H1 (cell line): ENCODE measurements around the gene DOP1A. TPM values are rescaled to one million over a fixed set of nuclear protein-coding genes. Genes with fewer than 3 reads are reported as not detected.

Experiments used
- CTCF ChIA-PET: fragments of 300-600 bp; sonication (Branson Sonifier 250); formaldehyde crosslinking; loops from one replicate; lab custom pipeline; 2021; ENCODE audit not compliant: partially characterized antibody; lab: Charles Lee
- POLR2A ChIA-PET: fragments of 300-600 bp; sonication (Branson Sonifier 250); formaldehyde crosslinking; loops from one replicate; lab custom pipeline; 2021; ENCODE audit warnings: inconsistent platforms; ENCODE audit not compliant: partially characterized antibody; lab: Charles Lee
- DNase-seq, 2 experiments: peaks; one replicate each; pipeline versions ENCODE4 v3.0.0 to v3.0.0-alpha.2; 2010 to 2022; ENCODE audit warnings: low spot score in 2 of 2, low read depth in 1 of 2, mixed read lengths in 1 of 2
- FAIRE-seq: peaks from 2 replicates; lab custom pipeline; 2011; peaks lifted over from hg19 to GRCh38; lab: Jason Lieb, UNC
- H2AFZ ChIP-seq: 2 replicates; pipeline ENCODE4 v1.8.1; 2012; ENCODE audit warnings: low read length, inconsistent platforms
- H2AK5ac ChIP-seq: 2 replicates; pipeline ENCODE4 v1.6.1; 2013; ENCODE audit warnings: low read depth, low read length
- H2BK120ac ChIP-seq: replicated peaks from 2 replicates; pipeline ENCODE3; 2013; ENCODE audit warnings: low read depth, low read length, inconsistent platforms
- H2BK12ac ChIP-seq: 2 replicates; pipeline ENCODE4 v1.6.1; 2013; ENCODE audit warnings: low read depth, low read length
- H2BK15ac ChIP-seq: 2 replicates; pipeline ENCODE4 v1.6.1; 2013; ENCODE audit warnings: low read length
- H2BK20ac ChIP-seq: 2 replicates; pipeline ENCODE4 v1.6.1; 2013; ENCODE audit warnings: low read length
- H2BK5ac ChIP-seq: 2 replicates; pipeline ENCODE4 v1.6.1; 2013; ENCODE audit warnings: low read depth, low read length
- H3K14ac ChIP-seq: 2 replicates; pipeline ENCODE4 v1.6.1; 2013; ENCODE audit warnings: inconsistent platforms; ENCODE audit not compliant: insufficient read length
- H3K18ac ChIP-seq: 2 replicates; pipeline ENCODE4 v1.6.1; 2013; ENCODE audit warnings: low read length; ENCODE audit errors: extremely low read depth
- H3K23ac ChIP-seq: 2 replicates; pipeline ENCODE4 v1.6.1; 2013; ENCODE audit warnings: inconsistent platforms; ENCODE audit not compliant: insufficient read length
- H3K23me2 ChIP-seq: 2 replicates; pipeline ENCODE4 v1.6.1; 2013; ENCODE audit warnings: low read depth, low read length
- H3K27ac ChIP-seq: 2 replicates; pipeline ENCODE4 v1.6.1; 2011; ENCODE audit warnings: low read depth, low read length, inconsistent platforms
- H3K27me3 ChIP-seq, 4 experiments: replicated peaks in 1 of 4; 1 replicate in 1 of 4; 2 replicates in 3 of 4; pipeline versions ENCODE4 v1.6.1 to v1.8.1; 2011 to 2013; ENCODE audit warnings: low read length in 3 of 4, mild to moderate bottlenecking in 3 of 4, inconsistent platforms in 2 of 4, mixed read lengths in 2 of 4, moderate library complexity in 1 of 4; ENCODE audit not compliant: control insufficient read depth in 3 of 4, insufficient read depth in 3 of 4; ENCODE audit errors: extremely low read depth in 1 of 4
- H3K36me3 ChIP-seq, 4 experiments: 2 replicates each; pipeline versions ENCODE4 v1.6.1 to v1.8.1; 2011 to 2013; ENCODE audit warnings: mild to moderate bottlenecking in 4 of 4, low read length in 3 of 4, moderate library complexity in 2 of 4, control low read depth in 1 of 4, inconsistent platforms in 1 of 4; ENCODE audit not compliant: insufficient read depth in 4 of 4, control insufficient read depth in 2 of 4
- H3K4ac ChIP-seq: replicated peaks from 2 replicates; pipeline ENCODE3; 2013; ENCODE audit warnings: low read length, low read depth, mixed read lengths, inconsistent platforms; ENCODE audit not compliant: insufficient read length
- H3K4me1 ChIP-seq, 4 experiments: replicated peaks in 1 of 4; 1 replicate in 1 of 4; 2 replicates in 3 of 4; pipeline versions ENCODE4 v1.6.1 to v1.8.1; 2011 to 2013; ENCODE audit warnings: low read length in 3 of 4, inconsistent platforms in 2 of 4, mixed read lengths in 1 of 4; ENCODE audit not compliant: insufficient read depth in 4 of 4, control insufficient read depth in 3 of 4
- H3K4me2 ChIP-seq, 2 experiments: 2 replicates each; pipeline versions ENCODE4 v1.6.1 to v1.8.1; 2011 to 2013; ENCODE audit warnings: low read depth in 2 of 2, low read length in 2 of 2, control low read depth in 1 of 2, inconsistent platforms in 1 of 2, mild to moderate bottlenecking in 1 of 2; ENCODE audit not compliant: insufficient read depth in 1 of 2
- H3K4me3 ChIP-seq, 4 experiments: fragments of 200-600, 300-600 bp in 1 of 4; sonication (generic), shearing (Covaris generic), sonication (Bioruptor Twin) in 1 of 4; 2 replicates each; pipeline versions ENCODE4 v1.5.1 to v1.8.1; 2011 to 2016; ENCODE audit warnings: low read length in 4 of 4, low read depth in 3 of 4, control low read depth in 2 of 4, inconsistent platforms in 2 of 4, mild to moderate bottlenecking in 2 of 4, mixed read lengths in 1 of 4, moderate library complexity in 1 of 4; ENCODE audit not compliant: insufficient read depth in 2 of 4; ENCODE audit errors: extremely low read depth in 1 of 4
- H3K56ac ChIP-seq: replicated peaks from 2 replicates; pipeline ENCODE3; 2013; ENCODE audit warnings: low read depth, mild to moderate bottlenecking, mixed read lengths, low read length, inconsistent platforms; ENCODE audit not compliant: insufficient read length
- H3K79me1 ChIP-seq: 2 replicates; pipeline ENCODE4 v1.6.1; 2013; ENCODE audit warnings: low read depth, low read length, control low read depth
- H3K79me2 ChIP-seq, 2 experiments: 2 replicates each; pipeline versions ENCODE4 v1.6.1 to v1.8.1; 2012 to 2013; ENCODE audit warnings: low read length in 2 of 2, mild to moderate bottlenecking in 2 of 2, inconsistent platforms in 1 of 2; ENCODE audit not compliant: insufficient read depth in 2 of 2, control insufficient read depth in 1 of 2
- H3K9ac ChIP-seq, 4 experiments: replicated peaks in 1 of 4; 1 replicate in 1 of 4; 2 replicates in 3 of 4; pipeline versions ENCODE4 v1.6.1 to v1.8.1; 2011 to 2013; ENCODE audit warnings: low read depth in 3 of 4, low read length in 3 of 4, control low read depth in 2 of 4, mild to moderate bottlenecking in 2 of 4, moderate library complexity in 2 of 4, inconsistent platforms in 1 of 4; ENCODE audit errors: extremely low read depth in 1 of 4
- H3K9me3 ChIP-seq, 2 experiments: 2 replicates each; pipeline versions ENCODE4 v1.6.1 to v1.8.1; 2012 to 2013; ENCODE audit warnings: mild to moderate bottlenecking in 2 of 2, moderate library complexity in 2 of 2, control low read depth in 1 of 2, inconsistent platforms in 1 of 2, low read depth in 1 of 2, low read length in 1 of 2, mixed read lengths in 1 of 2; ENCODE audit not compliant: insufficient read depth in 2 of 2
- H4K20me1 ChIP-seq, 2 experiments: replicated peaks in 1 of 2; 2 replicates each; pipeline versions ENCODE3 to v1.8.1; 2011 to 2013; ENCODE audit warnings: inconsistent platforms in 2 of 2, low read length in 2 of 2, mild to moderate bottlenecking in 1 of 2; ENCODE audit not compliant: insufficient read depth in 2 of 2, control insufficient read depth in 1 of 2
- H4K5ac ChIP-seq: 2 replicates; pipeline ENCODE4 v1.6.1; 2013; ENCODE audit warnings: low read length, low read depth, mixed read lengths, inconsistent platforms; ENCODE audit not compliant: insufficient read length
- H4K8ac ChIP-seq: 2 replicates; pipeline ENCODE4 v1.8.0; 2013; ENCODE audit warnings: mild to moderate bottlenecking, moderate library complexity, low read length, inconsistent platforms; ENCODE audit not compliant: insufficient read depth; ENCODE audit errors: extremely low read depth
- H4K91ac ChIP-seq: replicated peaks from 2 replicates; pipeline ENCODE3; 2013; ENCODE audit warnings: low read length, mixed read lengths, inconsistent platforms; ENCODE audit not compliant: insufficient read length
- BACH1 ChIP-seq: IDR thresholded peaks from 2 replicates; pipeline ENCODE4 v1.6.1; 2012; ENCODE audit warnings: low read length, improper control_type of control experiment
- CBX8 ChIP-seq: fragments of 300-800, 300-1000 bp; sonication (generic); IDR thresholded peaks from 2 replicates; pipeline ENCODE4 v1.7.1; 2016; ENCODE audit warnings: low read depth, low read length, borderline replicate concordance
- EGR1 ChIP-seq: IDR thresholded peaks from 2 replicates; pipeline ENCODE4 v1.6.1; 2011; ENCODE audit warnings: low read depth, low read length, borderline replicate concordance
- GABPA ChIP-seq: IDR thresholded peaks from 2 replicates; pipeline ENCODE4 v1.6.1; 2011; ENCODE audit warnings: mild to moderate bottlenecking, low read length, moderate library complexity, borderline replicate concordance; ENCODE audit not compliant: insufficient read depth
- MAFK ChIP-seq: IDR thresholded peaks from 2 replicates; pipeline ENCODE4 v1.6.1; 2012; ENCODE audit warnings: low read depth, mild to moderate bottlenecking, improper control_type of control experiment, low read length
- POLR2AphosphoS5 ChIP-seq: IDR thresholded peaks from 2 replicates; pipeline ENCODE4 v1.6.1; 2011; ENCODE audit warnings: low read depth, low read length
- RAD21 ChIP-seq, 2 experiments: IDR thresholded peaks in 1 of 2; conservative IDR thresholded peaks in 1 of 2; 2 replicates each; pipeline ENCODE4 v1.6.1; 2011; ENCODE audit warnings: low read depth in 2 of 2, low read length in 2 of 2, improper control_type of control experiment in 1 of 2, inconsistent platforms in 1 of 2, mild to moderate bottlenecking in 1 of 2, moderate library complexity in 1 of 2
- RBBP5 ChIP-seq: IDR thresholded peaks from 2 replicates; pipeline ENCODE4 v1.7.1; 2012; ENCODE audit warnings: low read depth, mild to moderate bottlenecking, inconsistent platforms, low read length, moderate library complexity, borderline replicate concordance
- SUZ12 ChIP-seq: fragments of 200-600 bp; sonication (generic); IDR thresholded peaks from 2 replicates; pipeline ENCODE4 v1.6.1; 2012; ENCODE audit warnings: mild to moderate bottlenecking, inconsistent platforms, low read length, moderate library complexity, mixed read lengths
- WGBS, 2 experiments: shearing (Covaris generic) in 1 of 2; methylation state at CpG; one replicate each; pipeline versions ENCODE4 v1.1.6 to v1.1.7; 2013 to 2015; ENCODE audit warnings: low lambda C conversion rate in 2 of 2, mixed read lengths in 2 of 2, inconsistent platforms in 1 of 2, low coverage in 1 of 2, missing lambda C conversion rate in 1 of 2; ENCODE audit not compliant: insufficient replicate concordance in 2 of 2, insufficient coverage in 1 of 2, insufficient read length in 1 of 2; ENCODE audit errors: extremely low coverage in 1 of 2, missing lambda C conversion rate in 1 of 2; 5-methylcytosine and 5-hydroxymethylcytosine counted together
- polyA plus RNA-seq, 7 experiments: library from polyadenylated mRNA; depleted of rRNA in 3 of 7; stranded (reverse) in 5 of 7; unstranded in 2 of 7; fragments of >200 nt in 5 of 7; fragments of 200-250 nt in 2 of 7; gene quantifications; 1 replicate in 5 of 7; 2 replicates in 1 of 7; 4 replicates in 1 of 7; pipeline versions ENCODE4 v1.2.1 to v1.2.3, GENCODE V29; 2011 to 2013; ENCODE audit warnings: missing spikeins in 2 of 7, mixed read lengths in 2 of 7
- total RNA-seq: library from RNA; stranded (reverse); fragmentation: NEBNext Ultra II Directional; extraction: Animal tissue kit (Norgen Biotek cat#: 25700); gene quantifications from 2 replicates; pipeline ENCODE4 v1.2.1, GENCODE V29; 2021
- TF ChIP-seq, protein P1 (sequence below), 3 experiments: IDR thresholded peaks; 1 replicate in 2 of 3; 2 replicates in 1 of 3; pipeline versions ENCODE4 v1.5.1 to v1.6.1; 2011; ENCODE audit warnings: low read length in 3 of 3, mild to moderate bottlenecking in 3 of 3, inconsistent platforms in 2 of 3, low read depth in 1 of 3, moderate library complexity in 1 of 3; ENCODE audit not compliant: insufficient read depth in 1 of 3; ENCODE audit errors: control extremely low read depth in 1 of 3

DOP1A gene
- total and polyA plus RNA-seq, 2 of the 8 experiments (the other 6 are each of a cell fraction or from before 2014, with no cell fraction given), result 7.5 to 14.7 TPM

DNA sequence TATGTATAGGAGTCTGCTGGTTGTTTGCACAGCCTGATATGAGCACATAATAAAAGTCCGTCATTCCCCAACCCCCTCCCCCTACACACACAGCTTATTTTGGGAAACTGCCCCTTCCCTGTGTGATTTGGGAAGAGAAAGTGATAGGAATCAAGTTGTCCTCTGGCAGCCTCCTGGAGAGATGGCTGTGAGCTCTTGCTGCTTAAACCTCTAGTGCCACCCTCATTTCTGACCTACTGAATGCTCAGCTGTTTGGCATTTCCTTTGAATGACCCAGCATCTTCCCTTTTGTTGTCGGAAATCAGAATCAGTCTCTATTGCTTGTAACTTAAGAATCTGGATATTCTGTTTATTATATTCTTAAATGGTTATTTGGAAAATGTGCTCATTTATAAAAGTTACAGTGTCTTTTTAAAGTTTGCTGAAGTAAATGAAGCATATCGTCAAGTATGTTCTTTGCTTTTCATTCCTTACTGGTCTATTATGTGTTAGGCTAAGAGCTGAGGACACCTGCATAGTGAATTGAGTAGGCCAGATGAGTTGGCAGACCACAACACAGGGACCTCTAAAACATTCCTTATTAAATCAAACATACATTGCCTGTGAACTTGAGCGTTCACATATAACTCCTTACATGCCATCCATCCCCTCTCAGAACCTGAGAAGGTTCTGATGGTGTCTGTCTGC is 131.2 kb downstream of the DOP1A start:
- Histone ChIP-seq H3K56ac (no peak overlapping the region), H3K9ac (no peak overlapping the region), H3K4me1 (no peaks in the 10 kb centered on the region), H2BK20ac (0 out of 2 replicates have a peak overlapping the region, but pooled peaks have one; percentile 36), H2AFZ (no peak overlapping the region), H3K79me1 (no peaks in the 10 kb centered on the region), H4K20me1 (no peaks in the 10 kb centered on the region), H4K5ac (no peak overlapping the region), H3K9me3 (no peaks in the 10 kb centered on the region), H3K4me2 (no peak overlapping the region), H3K23ac (no peak overlapping the region), H3K14ac (no peak overlapping the region), H3K27me3 (no peaks in the 10 kb centered on the region), H3K4me3 (no peak overlapping the region), H2BK12ac (no peak overlapping the region), H4K8ac (no peak overlapping the region), H3K23me2 (peaks cover 4% of the 10 kb centered on the region), H2BK5ac (no peak overlapping the region), H3K4ac (no peak overlapping the region), H2BK15ac (no peak overlapping the region), H3K79me2 (no peaks in the 10 kb centered on the region), H2AK5ac (no peak overlapping the region), H3K27ac (no peak overlapping the region), H2BK120ac (no peak overlapping the region), H4K91ac (no peak overlapping the region), H3K18ac (no peak overlapping the region), H3K36me3 (peaks cover 0 to 7% (median 0%) of the 10 kb centered on the region in 4 experiments; a peak in 4 of 8 replicates)
- WGBS, 2 experiments, result 90% methylated on average over 4 of the region's 4 CpGs; no CpG with 5 or more reads in 1 of the 2 experiments
- DNase-seq (no peak), FAIRE-seq (no peak)
- CTCF ChIA-PET, result interaction anchor here (0.6 to 8.9 kb wide), 6 partner anchors 17 to 317 kb away, joined by 3 to 42 read pairs (median 4); partner anchors contain the start of gene DOP1A
- POLR2A ChIA-PET, result no interaction called here
- no peak for TF ChIP-seq RAD21 (IDR thresholded peaks at IDR 0.05 in 1 of 2, conservative IDR thresholded peaks at IDR 0.05 in 1 of 2; ENCODE audit: low read depth in 2 of 2, low read length in 2 of 2)
- no peak for TF ChIP-seq SUZ12
- no peak for TF ChIP-seq MAFK
- no peak for TF ChIP-seq CBX8
- TF ChIP-seq GABPA, result no peak
- TF ChIP-seq BACH1, result no peak
- TF ChIP-seq POLR2AphosphoS5, result no peak
- TF ChIP-seq EGR1, result no peak
- no peak for TF ChIP-seq RBBP5
- TF ChIP-seq, protein P1, sequence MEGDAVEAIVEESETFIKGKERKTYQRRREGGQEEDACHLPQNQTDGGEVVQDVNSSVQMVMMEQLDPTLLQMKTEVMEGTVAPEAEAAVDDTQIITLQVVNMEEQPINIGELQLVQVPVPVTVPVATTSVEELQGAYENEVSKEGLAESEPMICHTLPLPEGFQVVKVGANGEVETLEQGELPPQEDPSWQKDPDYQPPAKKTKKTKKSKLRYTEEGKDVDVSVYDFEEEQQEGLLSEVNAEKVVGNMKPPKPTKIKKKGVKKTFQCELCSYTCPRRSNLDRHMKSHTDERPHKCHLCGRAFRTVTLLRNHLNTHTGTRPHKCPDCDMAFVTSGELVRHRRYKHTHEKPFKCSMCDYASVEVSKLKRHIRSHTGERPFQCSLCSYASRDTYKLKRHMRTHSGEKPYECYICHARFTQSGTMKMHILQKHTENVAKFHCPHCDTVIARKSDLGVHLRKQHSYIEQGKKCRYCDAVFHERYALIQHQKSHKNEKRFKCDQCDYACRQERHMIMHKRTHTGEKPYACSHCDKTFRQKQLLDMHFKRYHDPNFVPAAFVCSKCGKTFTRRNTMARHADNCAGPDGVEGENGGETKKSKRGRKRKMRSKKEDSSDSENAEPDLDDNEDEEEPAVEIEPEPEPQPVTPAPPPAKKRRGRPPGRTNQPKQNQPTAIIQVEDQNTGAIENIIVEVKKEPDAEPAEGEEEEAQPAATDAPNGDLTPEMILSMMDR (IDR thresholded peaks at IDR 0.05; ENCODE audit: control extremely low read depth in 1 of 3, insufficient read depth in 1 of 3, low read depth in 1 of 3, low read length in 3 of 3), result no peak
